SK-N-DZ (cell line): Measurements from ENCODE around the gene OR52E4.

ENCODE experiments used
- DNase-seq: peaks from one replicate; pipeline ENCODE4 v3.0.0-alpha.2; 2015; ENCODE audit warnings: low spot score

The OR52E4 gene

DNA sequence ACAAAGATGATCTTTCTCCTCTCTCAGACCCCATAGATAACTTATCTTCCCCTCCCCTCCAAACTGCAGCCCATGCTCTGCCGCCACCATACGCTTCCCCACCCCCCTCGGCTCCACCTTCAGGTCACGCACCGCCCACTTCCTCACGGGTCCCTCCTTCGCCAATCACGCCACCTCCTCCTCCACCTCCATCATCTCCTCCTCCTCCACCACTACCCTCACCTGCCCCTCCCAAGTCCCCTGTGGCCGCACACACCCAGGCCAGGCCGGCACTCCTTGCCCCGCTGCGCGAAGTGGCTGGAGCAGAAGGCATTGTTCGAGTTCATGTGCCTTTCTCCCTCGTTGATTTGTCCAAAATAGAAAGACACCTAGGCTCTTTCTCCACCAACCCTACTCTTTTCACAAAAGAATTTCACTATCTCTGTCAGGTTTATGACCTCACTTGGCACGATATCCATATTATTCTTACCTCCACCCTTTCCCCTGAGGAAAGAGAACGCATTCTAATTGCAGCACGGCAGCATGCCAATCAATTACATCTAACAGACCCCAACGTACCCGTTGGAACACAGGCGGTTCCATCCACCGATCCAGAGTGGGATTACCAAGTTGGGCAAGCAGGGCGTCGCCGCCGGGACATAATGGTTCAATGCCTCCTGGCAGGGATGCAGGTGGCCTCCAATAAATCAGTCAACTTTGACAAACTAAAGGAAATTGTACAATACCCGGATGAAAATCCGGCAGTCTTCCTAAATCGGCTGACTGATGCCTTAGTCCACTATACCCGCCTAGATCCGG is 49.3 kb downstream of the OR52E4 start:
- no peak for DNase-seq

DNA sequence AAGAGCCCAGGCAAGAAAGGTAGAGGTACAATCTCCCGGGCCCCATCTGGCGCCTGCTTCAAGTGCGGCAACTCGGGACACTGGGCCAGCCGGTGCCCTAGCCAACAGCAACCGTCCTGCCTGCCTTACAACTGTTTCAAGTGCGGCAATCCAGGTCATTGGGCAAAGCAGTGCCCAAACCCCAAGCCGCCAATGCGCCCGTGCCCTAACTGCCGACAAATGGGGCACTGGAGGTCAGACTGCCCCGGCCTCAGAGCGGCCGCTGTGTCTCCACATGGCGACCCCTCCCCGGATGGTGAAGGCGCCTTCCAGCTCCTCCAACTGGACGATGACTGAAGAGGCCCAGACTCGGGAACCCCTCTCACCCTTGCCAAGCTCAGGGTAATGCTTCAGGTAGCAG is 50.2 kb downstream of the OR52E4 start:
- DNase-seq, result no peak

DNA sequence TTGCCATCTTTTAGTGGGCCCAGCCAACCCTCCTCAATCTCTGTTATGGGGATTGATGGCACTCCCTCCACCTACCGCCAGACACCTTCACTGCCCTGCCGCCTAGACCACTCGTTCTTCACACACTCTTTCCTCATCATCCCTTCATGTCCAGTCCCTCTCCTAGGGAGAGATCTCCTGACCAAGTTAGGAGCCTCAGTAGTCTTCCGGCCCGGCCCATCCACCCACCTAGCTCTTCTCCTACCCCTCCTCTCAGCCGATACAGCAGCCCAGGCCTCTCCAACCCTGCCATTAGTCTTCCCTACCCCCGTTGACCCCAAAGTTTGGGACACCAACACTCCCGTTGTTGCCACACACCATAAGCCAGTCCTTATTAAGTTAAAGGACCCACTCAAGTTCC is 50.6 kb downstream of the OR52E4 start:
- no peak for DNase-seq

DNA sequence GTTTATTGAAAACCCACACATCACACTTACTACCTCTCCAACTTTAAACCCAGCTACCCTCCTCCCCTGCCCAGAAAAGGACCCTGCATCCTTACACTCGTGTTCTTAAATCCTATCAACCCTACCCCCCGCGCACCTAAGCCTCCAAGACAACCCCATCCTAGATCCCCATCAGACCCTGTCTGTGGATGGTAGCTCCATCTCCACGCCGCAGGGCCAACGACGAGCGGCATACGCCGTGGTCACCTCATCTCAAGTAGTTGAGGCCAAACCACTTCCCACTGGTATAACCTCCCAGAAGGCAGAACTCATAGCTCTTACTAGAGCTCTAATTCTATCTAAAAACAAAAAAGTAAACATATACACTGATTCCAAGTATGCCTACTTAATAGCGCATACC is 52.2 kb downstream of the OR52E4 start:
- DNase-seq, result no peak

DNA sequence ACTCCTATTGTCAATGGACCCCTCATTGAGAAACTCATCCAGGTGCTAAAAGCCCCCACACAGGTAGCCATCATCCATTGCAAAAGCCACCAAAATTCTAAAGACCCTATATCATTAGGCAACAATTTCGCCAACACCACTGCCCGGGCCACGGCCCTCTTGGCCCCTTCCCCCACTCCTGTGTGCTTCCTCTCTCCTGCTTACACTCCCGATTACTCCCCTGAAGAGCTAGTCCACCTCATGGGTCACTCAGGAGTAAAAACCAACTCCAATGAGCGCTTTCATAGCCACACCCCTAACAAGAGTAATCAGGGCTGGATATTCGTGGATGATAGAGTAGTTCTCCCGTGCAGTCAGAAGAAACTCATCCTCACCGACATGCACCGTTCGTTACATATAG is 52.7 kb downstream of the OR52E4 start:
- DNase-seq, result no peak
